OCI-LY3 (cell line): ENCODE data around the gene IFI27.

Experiments used
- EZH2phosphoT487 ChIP-seq: fragments of 200-600 bp; shearing (Covaris generic); IDR thresholded peaks from 2 replicates; pipeline ENCODE4 v1.6.1; 2018; ENCODE audit warnings: antibody characterized with exemption, mixed run types, low read depth
- TF ChIP-seq, protein P1 (sequence below): fragments of 200-600, 300-600 bp; sonication (generic); IDR thresholded peaks from 2 replicates; pipeline ENCODE4 v1.5.1; 2014; ENCODE audit warnings: antibody characterized with exemption, low read length, low read depth

DNA sequence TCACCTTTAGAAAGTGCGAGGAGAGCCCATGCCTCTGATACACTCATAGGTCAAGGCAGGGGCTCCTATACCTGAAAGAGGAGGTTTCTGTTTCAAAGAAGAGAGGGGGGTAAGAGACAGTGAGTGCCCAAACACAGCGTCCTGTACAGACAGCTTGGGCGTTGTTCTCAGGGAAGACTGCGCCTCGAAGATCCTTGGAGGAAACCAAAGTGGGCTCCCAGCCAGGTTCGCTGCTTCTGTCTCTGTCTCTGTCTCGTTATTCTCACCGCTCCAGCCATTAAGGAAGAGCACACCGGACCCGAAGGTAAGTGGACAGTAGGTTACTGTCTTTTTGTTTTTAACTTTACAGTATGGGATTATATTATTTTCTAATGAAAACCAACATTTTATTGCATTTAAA is 5.8 kb upstream of the IFI27 start:
- TF ChIP-seq, protein P1, sequence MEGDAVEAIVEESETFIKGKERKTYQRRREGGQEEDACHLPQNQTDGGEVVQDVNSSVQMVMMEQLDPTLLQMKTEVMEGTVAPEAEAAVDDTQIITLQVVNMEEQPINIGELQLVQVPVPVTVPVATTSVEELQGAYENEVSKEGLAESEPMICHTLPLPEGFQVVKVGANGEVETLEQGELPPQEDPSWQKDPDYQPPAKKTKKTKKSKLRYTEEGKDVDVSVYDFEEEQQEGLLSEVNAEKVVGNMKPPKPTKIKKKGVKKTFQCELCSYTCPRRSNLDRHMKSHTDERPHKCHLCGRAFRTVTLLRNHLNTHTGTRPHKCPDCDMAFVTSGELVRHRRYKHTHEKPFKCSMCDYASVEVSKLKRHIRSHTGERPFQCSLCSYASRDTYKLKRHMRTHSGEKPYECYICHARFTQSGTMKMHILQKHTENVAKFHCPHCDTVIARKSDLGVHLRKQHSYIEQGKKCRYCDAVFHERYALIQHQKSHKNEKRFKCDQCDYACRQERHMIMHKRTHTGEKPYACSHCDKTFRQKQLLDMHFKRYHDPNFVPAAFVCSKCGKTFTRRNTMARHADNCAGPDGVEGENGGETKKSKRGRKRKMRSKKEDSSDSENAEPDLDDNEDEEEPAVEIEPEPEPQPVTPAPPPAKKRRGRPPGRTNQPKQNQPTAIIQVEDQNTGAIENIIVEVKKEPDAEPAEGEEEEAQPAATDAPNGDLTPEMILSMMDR = no peak
- no peak for TF ChIP-seq EZH2phosphoT487
